Keratinocyte (primary cell): ENCODE results near the gene POLDIP2. TPM values are rescaled to one million over a fixed set of nuclear protein-coding genes. Genes with fewer than 3 reads are reported as not detected.
A peak's percentile ranks its signal among the peaks of the same experiment; 100 is the strongest.
"Not testable (repeated sequence)": the region's sequence is repeated elsewhere in the genome, so short reads cannot be mapped to it uniquely, and the experiment has no call there.

Experiments used
- DNase-seq: peaks from one replicate; pipeline ENCODE4 v3.0.0-alpha.2; 2011; ENCODE audit warnings: low read depth, missing footprints, low spot score
- FAIRE-seq: peaks from 2 replicates; lab custom pipeline; 2011; peaks lifted over from hg19 to GRCh38; lab: Jason Lieb, UNC
- H2AFZ ChIP-seq: 2 replicates; pipeline ENCODE4 v1.6.0; 2012; ENCODE audit warnings: low read length, control low read depth, inconsistent platforms; ENCODE audit not compliant: control insufficient read depth
- H3K27ac ChIP-seq: 2 replicates; pipeline ENCODE4 v1.5.1; 2011; ENCODE audit warnings: low read length; ENCODE audit not compliant: control insufficient read depth, insufficient read depth
- H3K27me3 ChIP-seq: 3 replicates; pipeline ENCODE4 v1.6.0; 2011; ENCODE audit warnings: low read length; ENCODE audit not compliant: control insufficient read depth, insufficient read depth; ENCODE audit errors: extremely low read depth
- H3K36me3 ChIP-seq, 2 experiments: 2 replicates in 1 of 2; 3 replicates in 1 of 2; pipeline ENCODE4 v1.5.1; 2011; ENCODE audit warnings: low read length in 2 of 2, mild to moderate bottlenecking in 1 of 2; ENCODE audit not compliant: control insufficient read depth in 2 of 2, insufficient read depth in 2 of 2; ENCODE audit errors: extremely low read depth in 1 of 2
- H3K4me1 ChIP-seq: 3 replicates; pipeline ENCODE4 v1.5.1; 2011; ENCODE audit warnings: low read length; ENCODE audit not compliant: control insufficient read depth, insufficient read depth; ENCODE audit errors: extremely low read depth
- H3K4me2 ChIP-seq: 3 replicates; pipeline ENCODE4 v1.6.0; 2011; ENCODE audit warnings: low read depth, low read length; ENCODE audit not compliant: control insufficient read depth, insufficient read depth; ENCODE audit errors: extremely low read depth
- H3K4me3 ChIP-seq, 3 experiments: fragments of 200-600 bp in 1 of 3; sonication (generic) in 1 of 3; 2 replicates in 2 of 3; 3 replicates in 1 of 3; pipeline ENCODE4 v1.5.1; 2011 to 2016; ENCODE audit warnings: low read length in 3 of 3, mild to moderate bottlenecking in 3 of 3, control low read depth in 2 of 3, inconsistent platforms in 1 of 3, low read depth in 1 of 3, mixed read lengths in 1 of 3, mixed run types in 1 of 3, moderate library complexity in 1 of 3; ENCODE audit not compliant: control insufficient read depth in 2 of 3, insufficient read depth in 2 of 3; ENCODE audit errors: extremely low read depth in 1 of 3
- H3K79me2 ChIP-seq: 2 replicates; pipeline ENCODE4 v1.6.0; 2012; ENCODE audit warnings: low read length; ENCODE audit not compliant: control insufficient read depth, insufficient read depth
- H3K9ac ChIP-seq: 3 replicates; pipeline ENCODE4 v1.6.0; 2011; ENCODE audit warnings: low read length; ENCODE audit not compliant: control insufficient read depth, insufficient read depth; ENCODE audit errors: extremely low read depth
- H3K9me1 ChIP-seq: 3 replicates; pipeline ENCODE4 v1.6.0; 2011; ENCODE audit warnings: low read length; ENCODE audit not compliant: control insufficient read depth, insufficient read depth; ENCODE audit errors: extremely low read depth
- H3K9me3 ChIP-seq: 2 replicates; pipeline ENCODE4 v1.5.1; 2012; ENCODE audit warnings: low read depth, low read length; ENCODE audit not compliant: control insufficient read depth
- H4K20me1 ChIP-seq: 3 replicates; pipeline ENCODE4 v1.6.0; 2011; ENCODE audit warnings: low read length; ENCODE audit not compliant: control insufficient read depth, insufficient read depth; ENCODE audit errors: extremely low read depth
- CTCF ChIP-seq, 3 experiments: IDR thresholded peaks in 1 of 3; conservative IDR thresholded peaks in 1 of 3; optimal IDR thresholded peaks in 1 of 3; 2 replicates in 2 of 3; 3 replicates in 1 of 3; pipeline versions ENCODE3 to v1.5.1; 2011; ENCODE audit warnings: low read length in 3 of 3, mild to moderate bottlenecking in 3 of 3, moderate library complexity in 2 of 3, control low read depth in 1 of 3, inconsistent platforms in 1 of 3; ENCODE audit not compliant: insufficient read depth in 2 of 3; ENCODE audit errors: extremely low read depth in 1 of 3
- EZH2 ChIP-seq: IDR thresholded peaks from one replicate; pipeline ENCODE4 v1.6.1; 2012; ENCODE audit warnings: inconsistent platforms, mild to moderate bottlenecking, low read length, moderate library complexity
- dilution Hi-C: fragments of 300-500 bp; cut with MboI; formaldehyde crosslinking; loops from one replicate; pipeline ENCODE4 v1.7.0; 2020; ENCODE audit warnings: low sequenced_read_pairs; ENCODE audit not compliant: extremely low pct_ligation_motif_present
- polyA plus RNA-seq, 5 experiments: library from polyadenylated mRNA; depleted of rRNA in 3 of 5; stranded (reverse) in 3 of 5; stranded (forward) in 1 of 5; unstranded in 1 of 5; fragments of >200 nt; gene quantifications; 1 replicate in 1 of 5; 2 replicates in 3 of 5; 3 replicates in 1 of 5; pipeline versions ENCODE4 v1.2.1 to v1.2.3, GENCODE V29; 2011 to 2012; ENCODE audit warnings: missing spikeins in 2 of 5, low read depth in 1 of 5, low replicate concordance in 1 of 5

The POLDIP2 gene
- polyA plus RNA-seq, 1 donor (not counting 4 experiments of a cell fraction or from before 2014, with no cell fraction given): 90.2 TPM

DNA sequence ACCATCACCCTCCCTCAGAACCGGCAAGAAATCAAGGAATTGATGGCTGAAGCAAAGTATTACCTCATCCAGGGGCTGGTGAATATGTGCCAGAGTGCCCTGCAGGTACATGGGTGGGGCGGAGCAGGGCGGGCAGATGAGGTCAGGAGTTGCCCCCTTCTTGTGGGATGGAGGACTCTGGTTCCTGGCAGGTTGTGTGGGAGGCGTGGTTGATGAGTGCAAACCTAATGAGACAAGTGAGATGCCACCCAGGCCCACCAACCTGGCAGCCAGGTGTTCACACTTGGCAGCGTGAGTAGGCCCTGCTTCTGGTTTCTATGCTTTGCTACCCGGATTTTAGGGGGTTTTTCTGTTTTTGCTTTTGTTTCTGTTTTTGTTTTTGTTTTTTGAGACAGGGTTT lies 17.0 kb downstream of the POLDIP2 start:
- no peak for TF ChIP-seq CTCF (optimal IDR thresholded peaks at IDR 0.05 in 1 of 3, IDR thresholded peaks at IDR 0.05 in 1 of 3, conservative IDR thresholded peaks at IDR 0.05 in 1 of 3; ENCODE audit: extremely low read depth in 1 of 3, insufficient read depth in 2 of 3, low read length in 3 of 3)
- no peak for TF ChIP-seq EZH2
- dilution Hi-C loops: no loop called here
- H2AFZ ChIP-seq: no peak overlapping the region
- H3K4me2 ChIP-seq: no peak overlapping the region
- peaks cover 10% of the 10 kb centered on the region for H3K9me1 ChIP-seq
- H3K27me3 ChIP-seq: no peaks in the 10 kb centered on the region
- H4K20me1 ChIP-seq: peaks cover 18% of the 10 kb centered on the region
- H3K9me3 ChIP-seq: no peaks in the 10 kb centered on the region
- H3K4me3 ChIP-seq: no peak overlapping the region
- H3K79me2 ChIP-seq: peaks cover 44% of the 10 kb centered on the region
- H3K27ac ChIP-seq: no peak overlapping the region
- DNase-seq: no peak
- H3K4me1 ChIP-seq: peaks cover 28% of the 10 kb centered on the region
- no peak overlapping the region for H3K9ac ChIP-seq
- peaks cover 48 to 55% of the 10 kb centered on the region in 2 experiments for H3K36me3 ChIP-seq
- no peak for FAIRE-seq

GRCh38 chr17:28339431-28339830 lies 17.9 kb downstream of the POLDIP2 start:
- dilution Hi-C loops: no loop called here
- Histone ChIP-seq H3K4me1 (peaks cover 31% of the 10 kb centered on the region), H3K9me1 (peaks cover 10% of the 10 kb centered on the region), H3K27me3 (no peaks in the 10 kb centered on the region), H3K79me2 (peaks cover 49% of the 10 kb centered on the region), H3K4me2 (no peak overlapping the region), H3K9ac (no peak overlapping the region), H3K36me3 (peaks cover 39 to 50% of the 10 kb centered on the region in 2 experiments), H3K27ac (no peak overlapping the region), H4K20me1 (peaks cover 18% of the 10 kb centered on the region), H3K9me3 (no peaks in the 10 kb centered on the region), H3K4me3 (no peak overlapping the region), H2AFZ (no peak overlapping the region)
- TF ChIP-seq CTCF (optimal IDR thresholded peaks at IDR 0.05 in 1 of 3, IDR thresholded peaks at IDR 0.05 in 1 of 3, conservative IDR thresholded peaks at IDR 0.05 in 1 of 3; ENCODE audit: extremely low read depth in 1 of 3, insufficient read depth in 2 of 3, low read length in 3 of 3): no peak
- no peak for TF ChIP-seq EZH2
- FAIRE-seq (no peak), DNase-seq (no peak)

DNA sequence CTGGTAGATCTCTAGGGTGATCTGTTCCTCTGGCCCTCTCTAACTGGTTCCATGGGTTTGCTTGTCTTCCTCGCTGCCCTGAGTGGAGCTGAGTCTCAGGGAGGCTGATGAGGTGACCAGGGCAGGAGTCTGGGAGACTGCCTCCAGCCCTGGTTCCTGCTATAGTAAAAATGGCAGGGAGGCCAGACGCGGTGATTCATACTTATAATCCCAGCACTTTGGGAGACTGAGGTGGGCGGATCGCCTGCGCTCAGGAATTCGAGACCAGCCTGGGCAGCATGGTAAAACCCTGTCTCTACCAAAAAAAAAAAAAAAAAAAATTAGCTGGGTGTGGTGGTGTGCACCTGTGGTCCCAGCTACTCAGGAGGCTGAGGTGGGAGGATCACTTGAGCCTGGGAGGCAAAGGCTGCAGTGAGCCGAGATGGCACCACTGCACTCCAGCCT lies 18.5 kb downstream of the POLDIP2 start:
- H4K20me1 ChIP-seq: peaks cover 18% of the 10 kb centered on the region
- H3K9ac ChIP-seq, H2AFZ ChIP-seq, dilution Hi-C loops, H3K9me3 ChIP-seq, FAIRE-seq, H3K27me3 ChIP-seq, H3K4me3 ChIP-seq, DNase-seq: not testable (repeated sequence)
- peaks cover 37% of the 10 kb centered on the region for H3K4me1 ChIP-seq
- peaks cover 56% of the 10 kb centered on the region for H3K79me2 ChIP-seq
- H3K36me3 ChIP-seq: peaks cover 36 to 50% of the 10 kb centered on the region in 2 experiments
- peak overlapping the region; percentile 53 for H3K4me2 ChIP-seq
- peaks cover 10% of the 10 kb centered on the region for H3K9me1 ChIP-seq
- peak overlapping the region; percentile 49 for H3K27ac ChIP-seq
